Activated T-cell treated with anti-CD3 and anti-CD28 coated beads, Interleukin-2, amount 50 U/mL, for 24 hours (primary cell): Measurements from ENCODE around the gene HIVEP2.

Source experiments
- DNase-seq: peaks from one replicate; pipeline ENCODE4 v3.0.0-alpha.2; 2020
- H3K27ac Mint-ChIP-seq: 2 replicates; pipeline ENCODE4 v1.8.0; 2020; ENCODE audit warnings: mild to moderate bottlenecking, mixed read lengths
- H3K27me3 Mint-ChIP-seq: 2 replicates; pipeline ENCODE4 v1.8.0; 2020; ENCODE audit warnings: mixed read lengths
- H3K36me3 Mint-ChIP-seq: 2 replicates; pipeline ENCODE4 v1.8.0; 2020; ENCODE audit warnings: low read depth, mixed read lengths
- H3K4me1 Mint-ChIP-seq: 2 replicates; pipeline ENCODE4 v1.8.0; 2020; ENCODE audit warnings: low read depth, mixed read lengths
- H3K4me3 Mint-ChIP-seq: 2 replicates; pipeline ENCODE4 v1.8.0; 2020; ENCODE audit warnings: mild to moderate bottlenecking, moderate library complexity, mixed read lengths
- H3K9me3 Mint-ChIP-seq: 2 replicates; pipeline ENCODE4 v1.8.0; 2020; ENCODE audit warnings: mixed read lengths

HIVEP2 gene

DNA sequence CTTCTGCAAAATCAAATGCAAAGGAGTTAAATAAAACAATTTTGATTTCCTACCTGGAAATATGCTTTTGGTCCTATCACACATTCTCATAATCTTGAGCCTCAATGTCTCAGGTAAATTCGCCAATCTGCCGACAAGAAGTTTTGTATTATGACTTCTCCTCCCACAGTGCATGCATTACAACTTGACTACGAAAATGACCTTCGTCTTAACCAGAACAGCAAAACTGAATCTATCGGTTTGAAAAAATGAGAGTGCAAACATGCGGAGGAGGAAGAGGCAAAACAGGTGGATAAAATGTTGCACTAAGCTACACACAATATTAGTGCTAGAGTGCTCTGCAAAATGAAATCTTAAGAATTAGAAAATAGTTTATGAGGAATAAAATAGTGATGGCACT is 43.4 kb downstream of the HIVEP2 start:
- Mint-ChIP-seq H3K36me3 (peaks cover 29% of the 10 kb centered on the region), H3K4me1 (peaks cover 56% of the 10 kb centered on the region), H3K9me3 (no peaks in the 10 kb centered on the region), H3K27ac (peak overlapping the region; percentile 93), H3K27me3 (no peaks in the 10 kb centered on the region), H3K4me3 (peak overlapping the region; percentile 62)
- DNase-seq = no peak

DNA sequence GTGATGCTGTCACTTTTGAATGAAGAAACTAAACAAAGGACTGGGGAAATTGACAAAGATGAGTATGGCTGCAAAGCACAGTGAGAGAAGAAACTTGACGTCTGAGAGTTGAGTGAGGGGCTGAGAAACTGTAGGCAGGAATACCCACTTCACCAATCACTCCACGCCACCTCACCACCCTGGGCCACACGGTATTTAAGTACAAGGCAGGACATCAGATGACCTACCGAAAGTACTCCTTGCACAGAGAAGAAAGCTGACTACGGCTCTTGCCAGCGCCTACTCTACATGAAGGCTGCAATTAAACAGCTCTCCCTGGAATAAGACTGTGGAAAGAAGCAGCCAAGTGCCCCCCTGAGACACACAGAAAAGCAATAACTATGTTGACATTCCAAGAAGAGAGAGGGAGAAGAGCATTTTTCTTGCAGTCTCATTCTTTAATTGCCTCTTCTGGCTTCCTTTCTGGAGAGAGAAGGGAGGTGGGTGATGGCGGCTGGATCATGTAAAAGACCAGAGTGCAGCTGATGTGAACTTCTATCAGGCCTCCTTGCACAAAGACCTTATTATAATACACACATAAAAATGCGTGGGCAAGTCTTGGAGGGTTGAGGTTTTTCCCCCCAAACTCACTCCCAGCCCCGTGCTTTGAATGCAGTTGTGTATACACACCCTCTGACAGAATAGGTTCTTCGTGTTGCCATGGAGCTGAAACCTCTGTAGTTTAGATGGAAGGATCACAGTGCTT is 44.6 kb downstream of the HIVEP2 start:
- Mint-ChIP-seq H3K36me3 (peaks cover 35% of the 10 kb centered on the region), H3K4me1 (peaks cover 59% of the 10 kb centered on the region), H3K4me3 (peak overlapping the region; percentile 62), H3K9me3 (no peaks in the 10 kb centered on the region), H3K27ac (peak overlapping the region; percentile 61), H3K27me3 (no peaks in the 10 kb centered on the region)
- no peak for DNase-seq

DNA sequence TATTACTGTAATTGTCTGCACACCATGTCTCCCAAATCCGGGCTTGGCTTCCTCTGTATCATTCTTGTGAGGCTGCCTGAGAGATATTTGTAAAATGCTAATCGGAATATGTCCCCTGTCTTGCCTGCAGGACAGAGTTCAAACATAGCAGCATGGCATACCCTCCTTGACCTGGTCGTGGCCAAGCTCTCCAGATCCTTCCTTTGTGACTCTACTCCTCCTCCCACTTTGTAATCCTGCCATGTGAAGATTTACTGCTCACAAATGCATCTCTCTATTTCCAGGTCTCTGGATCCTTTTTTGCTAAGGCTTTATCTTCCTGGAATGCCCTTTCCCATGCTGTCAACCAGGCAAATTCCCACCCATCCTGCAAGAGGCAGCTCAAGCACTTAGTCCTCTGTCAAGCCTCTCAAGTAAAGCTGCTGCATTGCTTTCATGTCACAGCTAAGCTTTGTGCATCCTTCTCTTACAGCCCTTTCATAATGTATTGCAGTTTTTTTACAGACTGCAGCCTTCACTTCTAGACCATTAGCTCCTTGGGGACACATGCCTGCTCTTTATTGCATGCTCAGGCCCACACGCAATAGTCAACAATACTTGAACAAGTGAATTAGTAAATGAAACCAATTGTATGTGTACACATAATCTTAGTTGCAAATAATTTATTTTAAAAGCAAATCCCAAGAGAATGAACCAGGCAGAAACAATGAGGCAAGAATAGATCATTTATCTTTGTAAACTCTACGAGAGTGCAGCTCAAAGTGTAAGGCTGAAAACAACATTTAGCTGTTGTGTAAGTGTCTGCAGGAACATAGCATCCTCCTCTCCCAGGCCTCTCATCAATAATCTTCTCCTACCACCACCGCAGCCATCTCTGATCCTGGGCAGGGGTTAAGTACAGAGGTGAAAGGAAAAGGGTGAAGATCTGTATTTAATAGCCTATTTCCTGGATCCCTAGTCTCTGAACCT is 45.8 kb downstream of the HIVEP2 start:
- Mint-ChIP-seq H3K9me3 (no peaks in the 10 kb centered on the region), H3K36me3 (peaks cover 42% of the 10 kb centered on the region), H3K27ac (no peak overlapping the region), H3K4me1 (peaks cover 61% of the 10 kb centered on the region), H3K4me3 (no peak overlapping the region), H3K27me3 (no peaks in the 10 kb centered on the region)
- DNase-seq = no peak

DNA sequence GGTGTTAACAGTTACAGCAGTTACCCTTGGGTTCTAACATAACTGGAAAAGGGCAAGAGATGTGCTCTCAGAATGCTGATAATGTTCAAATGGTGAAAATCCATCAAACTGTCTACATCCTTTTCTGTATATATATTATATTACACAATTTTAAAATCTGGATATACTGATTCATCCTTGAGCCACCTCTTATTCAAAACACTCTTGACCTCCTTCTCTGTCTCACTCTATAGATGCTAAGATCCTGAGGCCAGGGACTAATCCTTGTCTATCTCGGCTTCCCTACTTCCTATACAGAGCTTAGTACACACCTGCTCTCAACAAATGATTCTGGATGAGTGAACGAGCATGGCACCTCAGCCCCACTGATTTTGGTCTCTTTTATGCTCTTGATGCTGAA is 47.3 kb downstream of the HIVEP2 start:
- Mint-ChIP-seq H3K4me3 (no peak overlapping the region), H3K4me1 (peaks cover 56% of the 10 kb centered on the region), H3K36me3 (peaks cover 44% of the 10 kb centered on the region), H3K27me3 (no peaks in the 10 kb centered on the region), H3K27ac (no peak overlapping the region), H3K9me3 (no peaks in the 10 kb centered on the region)
- DNase-seq = no peak

DNA sequence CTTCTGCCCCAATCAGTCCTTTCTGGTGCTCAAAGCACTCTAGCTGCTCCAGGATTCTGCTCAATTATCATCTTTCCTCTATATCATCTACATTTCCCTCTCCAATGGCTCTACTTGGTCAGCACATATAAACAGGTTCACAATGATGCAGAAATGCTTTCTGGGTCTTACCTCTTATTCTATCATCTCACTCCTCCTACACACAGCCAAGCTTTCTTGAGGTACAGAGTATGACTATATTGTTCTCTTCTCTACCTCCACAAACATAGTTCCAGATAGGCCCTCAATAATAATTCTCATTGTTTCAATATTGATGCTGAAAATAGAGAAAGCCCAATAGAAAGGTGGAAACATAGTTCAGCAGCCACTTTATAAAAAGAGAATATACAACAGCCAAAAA is 48.2 kb downstream of the HIVEP2 start:
- Mint-ChIP-seq H3K27me3 (no peaks in the 10 kb centered on the region), H3K4me3 (no peak overlapping the region), H3K27ac (no peak overlapping the region), H3K9me3 (no peaks in the 10 kb centered on the region), H3K4me1 (peaks cover 56% of the 10 kb centered on the region), H3K36me3 (peaks cover 40% of the 10 kb centered on the region)
- DNase-seq = no peak

DNA sequence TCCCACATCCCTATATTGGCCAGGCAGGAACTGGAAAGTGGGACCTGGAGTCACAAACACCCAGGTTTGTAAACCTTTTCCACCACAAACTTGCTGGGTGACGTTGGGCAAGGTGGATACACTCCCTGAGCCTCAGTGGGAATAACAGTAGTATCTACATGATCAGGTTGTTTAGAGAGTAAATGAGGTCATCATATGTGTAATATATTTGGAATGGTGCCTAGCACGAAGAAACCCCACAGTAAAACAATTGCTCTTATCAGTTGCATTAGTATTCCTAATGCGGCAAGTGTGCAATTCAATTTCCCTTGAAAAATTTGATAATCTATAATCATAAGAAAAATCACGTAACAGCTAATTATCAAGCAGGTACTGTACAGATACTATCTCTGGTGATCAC is 51.9 kb downstream of the HIVEP2 start:
- Mint-ChIP-seq H3K36me3 (peaks cover 56% of the 10 kb centered on the region), H3K27me3 (no peaks in the 10 kb centered on the region), H3K27ac (no peak overlapping the region), H3K9me3 (no peaks in the 10 kb centered on the region), H3K4me3 (no peak overlapping the region), H3K4me1 (peaks cover 71% of the 10 kb centered on the region)
- DNase-seq = no peak

DNA sequence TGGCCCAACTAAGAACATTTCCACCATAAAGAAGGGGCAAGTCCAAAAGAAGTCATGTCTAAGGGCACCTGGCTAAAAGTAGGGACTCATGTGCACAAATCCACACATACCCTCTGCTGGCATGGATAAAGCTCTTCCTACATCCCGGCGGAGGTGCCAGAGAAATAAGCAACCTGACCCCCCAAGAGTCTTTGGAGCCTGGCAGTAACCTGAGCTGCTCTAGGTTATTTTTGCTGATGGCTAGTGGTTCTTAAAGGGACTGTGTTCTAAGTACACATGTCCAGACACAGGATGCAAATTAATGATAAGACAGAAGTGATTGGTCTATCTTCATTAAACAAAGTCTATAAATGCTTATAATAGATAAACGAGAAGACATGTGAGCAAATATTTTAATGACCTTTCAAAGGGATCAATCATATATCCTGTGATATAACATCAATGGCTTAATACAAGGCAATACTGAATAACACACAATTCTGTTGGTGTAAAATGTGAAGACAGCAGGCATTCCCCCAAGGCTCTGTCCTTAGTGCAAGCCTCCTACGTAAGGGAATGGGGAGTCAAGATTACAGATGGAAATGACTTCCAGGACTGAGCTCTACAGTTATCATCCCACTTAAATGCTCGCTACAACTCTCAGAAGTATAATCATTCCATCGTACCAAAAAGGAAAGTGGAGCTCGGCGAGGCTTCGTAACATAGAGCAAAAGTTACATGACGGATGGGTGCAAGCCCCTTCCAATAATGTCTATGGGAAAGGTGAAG is 52.5 kb downstream of the HIVEP2 start:
- Mint-ChIP-seq H3K27ac (peak overlapping the region; percentile 27), H3K36me3 (peaks cover 62% of the 10 kb centered on the region), H3K4me3 (no peak overlapping the region), H3K4me1 (peaks cover 77% of the 10 kb centered on the region), H3K27me3 (no peaks in the 10 kb centered on the region), H3K9me3 (peaks cover 2% of the 10 kb centered on the region)
- DNase-seq = no peak

DNA sequence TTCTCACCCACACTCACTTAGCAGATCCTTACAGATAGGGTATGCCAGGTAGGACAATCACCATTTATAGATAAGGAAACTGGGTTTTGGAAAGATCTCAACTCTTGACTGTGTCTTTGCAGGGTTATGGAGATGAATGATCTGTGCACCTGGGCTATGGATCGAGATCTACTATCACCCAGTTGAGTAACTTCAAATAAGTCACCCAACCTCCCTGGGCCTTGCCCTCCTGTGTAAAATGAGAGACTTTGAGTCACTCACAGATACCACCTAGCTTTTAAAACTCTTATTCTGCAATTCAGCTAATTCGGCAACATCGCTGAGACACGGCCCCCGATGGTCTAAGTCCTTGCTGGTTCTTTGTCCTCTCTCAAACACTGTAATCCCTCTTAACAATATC is 53.5 kb downstream of the HIVEP2 start:
- Mint-ChIP-seq H3K4me3 (no peak overlapping the region), H3K27me3 (no peaks in the 10 kb centered on the region), H3K4me1 (peaks cover 87% of the 10 kb centered on the region), H3K27ac (peak overlapping the region; percentile 54), H3K9me3 (peaks cover 4% of the 10 kb centered on the region), H3K36me3 (peaks cover 64% of the 10 kb centered on the region)
- no peak for DNase-seq

DNA sequence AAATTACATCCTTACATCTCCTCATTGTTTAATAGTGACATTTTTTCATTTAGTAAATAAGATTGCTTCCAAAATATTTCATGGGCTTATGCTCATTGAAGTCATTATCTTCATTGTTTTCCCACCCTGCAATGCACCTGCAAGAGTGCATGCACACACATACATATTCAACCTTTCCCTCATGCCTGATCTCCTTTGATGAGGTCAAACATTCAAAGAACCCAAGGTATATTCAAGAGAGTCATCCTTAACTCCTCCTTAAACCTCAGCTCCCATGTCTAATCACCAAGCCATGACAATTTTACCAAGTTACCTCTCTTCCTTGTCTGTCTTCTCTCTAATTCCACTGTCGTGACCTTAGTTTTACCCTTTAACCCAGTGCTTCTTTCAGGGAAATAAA is 56.5 kb downstream of the HIVEP2 start:
- peaks cover 4% of the 10 kb centered on the region for H3K9me3 Mint-ChIP-seq
- H3K4me3 Mint-ChIP-seq = no peak overlapping the region
- peaks cover 43% of the 10 kb centered on the region for H3K36me3 Mint-ChIP-seq
- peak overlapping the region; percentile 100 for H3K27ac Mint-ChIP-seq
- DNase-seq = no peak
- H3K27me3 Mint-ChIP-seq = no peaks in the 10 kb centered on the region
- H3K4me1 Mint-ChIP-seq = peaks cover 94% of the 10 kb centered on the region

DNA sequence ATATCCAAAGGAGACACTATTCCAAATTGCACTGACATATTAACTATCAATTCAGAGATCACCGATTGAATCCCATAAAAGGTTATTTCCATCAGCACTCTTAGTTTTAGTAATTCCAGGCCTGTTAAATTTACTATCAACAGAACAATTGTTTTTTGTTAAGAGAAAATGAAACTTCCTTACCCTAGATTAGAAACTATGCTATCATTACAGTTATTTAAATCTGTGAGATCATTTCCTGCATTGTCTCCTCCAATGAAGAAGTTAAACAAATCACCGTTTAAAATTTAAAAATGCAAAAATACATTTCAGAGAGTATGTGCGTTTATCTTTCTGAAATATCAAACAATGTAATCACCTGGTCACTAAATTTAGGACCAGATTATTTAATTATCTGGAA is 57.5 kb downstream of the HIVEP2 start:
- H3K4me1 Mint-ChIP-seq = peaks cover 94% of the 10 kb centered on the region
- H3K9me3 Mint-ChIP-seq = peaks cover 4% of the 10 kb centered on the region
- peak overlapping the region; percentile 100 for H3K27ac Mint-ChIP-seq
- no peak for DNase-seq
- H3K36me3 Mint-ChIP-seq = peaks cover 44% of the 10 kb centered on the region
- H3K27me3 Mint-ChIP-seq = no peaks in the 10 kb centered on the region
- peak overlapping the region; percentile 56 for H3K4me3 Mint-ChIP-seq

DNA sequence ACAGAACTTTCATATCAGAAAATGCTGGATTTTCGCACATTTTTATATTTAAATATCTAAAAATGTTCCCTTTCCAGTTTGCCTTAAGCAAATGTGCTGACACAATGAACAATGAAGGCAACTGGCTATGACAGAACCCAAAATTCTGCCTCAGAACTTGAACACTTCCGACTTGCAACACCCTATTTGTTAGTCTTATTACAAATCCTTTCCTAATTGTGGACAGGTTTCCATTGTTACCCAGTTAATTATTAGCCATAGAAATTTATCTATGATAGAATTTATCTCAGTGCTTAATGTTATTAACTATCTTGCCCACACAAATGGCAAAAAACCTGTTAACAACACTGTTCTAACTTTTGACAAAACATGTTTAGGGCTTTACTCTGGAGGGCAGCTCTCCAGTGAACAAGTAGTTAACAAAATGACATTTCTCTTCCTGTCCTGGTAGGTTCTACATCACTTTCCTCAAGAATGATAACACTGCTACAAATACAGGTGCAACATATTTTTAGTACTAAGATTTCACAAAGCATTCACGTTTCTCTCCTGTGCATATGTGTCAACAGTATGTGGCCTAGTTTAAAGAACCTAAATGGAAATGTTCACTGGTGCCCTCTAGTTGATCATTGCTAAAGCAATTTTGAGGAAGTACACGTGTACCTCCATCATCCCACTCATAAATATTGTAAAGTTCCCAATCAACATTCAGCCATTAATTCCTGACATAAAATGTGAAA is 58.4 kb downstream of the HIVEP2 start:
- H3K9me3 Mint-ChIP-seq = peaks cover 4% of the 10 kb centered on the region
- H3K27me3 Mint-ChIP-seq = no peaks in the 10 kb centered on the region
- H3K36me3 Mint-ChIP-seq = peaks cover 48% of the 10 kb centered on the region
- DNase-seq = no peak
- H3K4me3 Mint-ChIP-seq = peak overlapping the region; percentile 2
- H3K4me1 Mint-ChIP-seq = peaks cover 93% of the 10 kb centered on the region
- H3K27ac Mint-ChIP-seq = peak overlapping the region; percentile 100

DNA sequence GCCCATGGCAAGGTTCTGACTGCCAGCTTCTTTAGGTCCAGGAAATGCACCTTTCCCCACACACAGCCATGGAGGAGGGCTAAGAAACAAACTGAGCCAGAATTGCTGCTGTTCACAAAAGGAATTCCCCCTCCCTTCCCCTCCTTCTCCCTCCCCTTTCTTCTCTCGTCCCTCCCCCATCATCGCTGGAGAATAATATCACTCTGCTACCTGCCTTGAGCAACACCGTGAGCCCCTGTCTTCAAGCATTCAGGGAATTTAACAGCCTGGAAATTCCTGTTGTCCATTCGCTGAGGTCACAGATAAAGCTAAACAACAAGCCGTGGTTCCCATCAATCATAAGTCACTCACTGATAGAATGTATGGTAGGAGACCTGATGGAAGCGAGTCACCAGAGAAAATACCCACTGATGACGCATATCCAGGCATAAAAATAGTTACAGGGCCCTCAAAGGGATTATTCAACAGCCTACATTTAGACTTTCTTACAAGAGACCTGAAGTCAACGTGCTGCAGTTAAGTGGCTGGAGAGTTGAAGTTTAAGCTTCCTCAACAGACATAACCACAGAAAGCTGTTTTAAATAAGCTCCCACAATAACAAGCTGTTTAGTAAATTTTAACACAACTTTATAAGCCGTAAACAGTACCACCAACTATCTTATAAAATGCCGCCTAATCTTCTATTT is 59.7 kb downstream of the HIVEP2 start:
- peak overlapping the region; percentile 88 for H3K4me3 Mint-ChIP-seq
- peak; percentile 62 for DNase-seq
- H3K4me1 Mint-ChIP-seq = peaks cover 95% of the 10 kb centered on the region
- peaks cover 53% of the 10 kb centered on the region for H3K36me3 Mint-ChIP-seq
- peaks cover 4% of the 10 kb centered on the region for H3K9me3 Mint-ChIP-seq
- no peaks in the 10 kb centered on the region for H3K27me3 Mint-ChIP-seq
- peak overlapping the region; percentile 100 for H3K27ac Mint-ChIP-seq

DNA sequence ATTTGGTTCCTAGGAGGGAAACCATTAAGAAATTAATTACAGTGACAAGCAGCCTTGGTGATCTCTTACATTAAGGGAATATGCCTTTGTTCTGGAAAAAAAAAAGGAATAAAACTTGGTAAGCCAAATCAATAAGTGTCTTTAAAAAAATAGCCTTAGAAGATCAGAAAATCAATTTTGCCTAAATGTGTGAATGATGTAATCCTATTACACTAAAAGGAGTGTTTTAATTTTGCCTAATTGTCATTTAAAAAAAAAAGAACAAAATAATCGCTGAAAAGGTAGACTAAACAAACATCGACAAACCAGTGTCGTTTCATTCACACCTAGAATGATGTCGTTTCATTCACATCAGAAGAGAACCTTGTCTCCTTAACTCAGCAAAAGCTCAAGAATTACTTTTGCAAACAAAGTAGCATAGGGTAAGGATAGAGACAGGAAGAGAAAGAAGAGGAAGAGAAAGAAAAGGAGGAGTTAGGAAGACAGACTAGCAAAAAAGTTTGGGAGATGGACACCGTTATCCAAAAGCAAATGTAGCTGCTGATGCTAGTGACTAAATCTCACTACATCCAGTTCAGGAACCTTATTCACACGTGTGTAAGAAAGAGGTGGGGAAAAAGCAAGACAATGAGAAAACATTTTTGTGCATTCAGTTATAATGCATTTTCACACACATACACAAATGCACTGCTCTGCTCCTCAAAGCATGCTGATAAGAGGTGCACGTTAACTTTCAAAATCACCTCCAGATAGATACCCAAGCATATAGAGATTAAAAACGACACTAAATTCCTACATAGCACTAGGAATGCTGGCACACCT is 60.6 kb downstream of the HIVEP2 start:
- H3K4me1 Mint-ChIP-seq = peaks cover 97% of the 10 kb centered on the region
- peaks cover 4% of the 10 kb centered on the region for H3K9me3 Mint-ChIP-seq
- peak overlapping the region; percentile 88 for H3K4me3 Mint-ChIP-seq
- H3K27me3 Mint-ChIP-seq = no peaks in the 10 kb centered on the region
- no peak for DNase-seq
- H3K27ac Mint-ChIP-seq = peak overlapping the region; percentile 100
- H3K36me3 Mint-ChIP-seq = peaks cover 56% of the 10 kb centered on the region
